K562 treated with DMSO at 1 percent for 4 hours (cell line): ENCODE results near the gene GRM5. TPM values are rescaled to one million over a fixed set of nuclear protein-coding genes. Genes with fewer than 3 reads are reported as not detected.

Source experiments
- total RNA-seq: library from RNA; unstranded; fragments of 300-600 nt; gene quantifications from 2 replicates; pipeline ENCODE4 v1.2.3, GENCODE V29; 2022; ENCODE audit not compliant: insufficient read depth

Gene GRM5
- total RNA-seq, result not detected in 2 replicates

GRCh38 chr11:89065651-89066201 is at the start of gene GRM5:
Gene GRM5, minus strand, starts transcription at chr11:89065982. Its CDS starts 18,110 bp downstream, at chr11:89047872.

Other genes starting within 250 kb of the GRM5 start
- not detected in 2 replicates for gene TYR, start 111.9 kb upstream of the GRM5 start, total RNA-seq